Measurements from ENCODE around the gene HSPA4L. TPM values are rescaled to one million over a fixed set of nuclear protein-coding genes. Genes with fewer than 3 reads are reported as not detected.

HSPA4L gene
- 10 to 100 TPM in 1 of 2 donors, 1 to 10 TPM in 1; 4.4 to 11.6 TPM for polyA plus RNA-seq

DNA sequence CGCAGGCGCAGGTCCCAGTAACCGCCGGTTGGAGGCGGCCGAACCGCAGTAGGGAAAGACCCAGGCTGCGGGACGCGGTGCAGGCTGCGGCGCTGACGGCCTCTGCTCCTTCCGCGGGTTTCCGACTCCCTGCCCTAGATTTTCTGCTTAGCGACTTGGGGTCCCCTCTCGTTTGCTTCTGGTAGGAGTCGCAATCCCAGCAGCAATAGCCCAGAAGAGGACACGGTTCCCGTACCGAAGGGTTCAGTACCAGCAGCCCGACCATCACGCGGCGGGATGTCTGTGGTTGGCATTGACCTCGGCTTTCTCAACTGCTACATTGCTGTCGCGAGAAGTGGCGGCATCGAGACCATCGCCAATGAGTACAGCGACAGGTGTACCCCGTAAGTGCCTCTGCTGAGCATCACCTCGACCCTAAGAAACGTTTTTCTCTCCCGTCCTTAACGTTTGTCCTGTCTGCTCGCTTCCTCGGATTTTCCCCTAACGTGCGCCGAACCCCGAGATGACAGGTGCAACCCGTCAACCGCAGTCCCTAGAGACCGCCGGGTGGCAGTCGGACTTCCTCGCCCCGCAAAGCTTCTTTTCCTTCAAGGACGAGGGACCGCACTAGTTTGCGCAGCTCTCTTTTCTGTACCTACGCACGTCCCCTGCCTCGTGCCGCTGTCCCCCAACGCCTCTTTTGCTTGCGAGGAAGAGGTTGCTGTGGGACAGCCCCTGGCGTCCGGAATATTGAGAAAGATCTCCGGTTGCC lies at the start of gene HSPA4L:
Gene HSPA4L (plus strand): TSS at position 48 of the 751 bp plus-strand sequence. CDS start 229 bp downstream, at position 277.
- H3K4me3 ChIP-seq (ENCODE audit: low read depth in 1 of 2, low read length in 2 of 2): peak within 1 kb of the TSS; percentile 71 to 80
- 0% methylated on average over 62 to 63 of the region's 63 CpGs for WGBS, 2 donors
- no peaks in the 10 kb centered on the region for H3K4me1 ChIP-seq (ENCODE audit: control insufficient read depth in 2 of 2, insufficient read depth in 2 of 2, low read length in 1 of 2)
- H3K9me3 ChIP-seq (ENCODE audit: control insufficient read depth in 2 of 2, insufficient read depth in 1 of 2, low read depth in 1 of 2, low read length in 1 of 2): no peaks in the 10 kb centered on the region
- H3K36me3 ChIP-seq (ENCODE audit: control insufficient read depth in 2 of 2, insufficient read depth in 2 of 2, low read length in 1 of 2): no peaks in the 10 kb centered on the region
- H3K27me3 ChIP-seq (ENCODE audit: control insufficient read depth in 1 of 2, insufficient read depth in 2 of 2, low read length in 2 of 2): no peaks in the 10 kb centered on the region
- H3K27ac ChIP-seq (ENCODE audit: low read depth in 2 of 2, low read length in 1 of 2): peak within 1 kb of the TSS; percentile 80 to 96

DNA sequence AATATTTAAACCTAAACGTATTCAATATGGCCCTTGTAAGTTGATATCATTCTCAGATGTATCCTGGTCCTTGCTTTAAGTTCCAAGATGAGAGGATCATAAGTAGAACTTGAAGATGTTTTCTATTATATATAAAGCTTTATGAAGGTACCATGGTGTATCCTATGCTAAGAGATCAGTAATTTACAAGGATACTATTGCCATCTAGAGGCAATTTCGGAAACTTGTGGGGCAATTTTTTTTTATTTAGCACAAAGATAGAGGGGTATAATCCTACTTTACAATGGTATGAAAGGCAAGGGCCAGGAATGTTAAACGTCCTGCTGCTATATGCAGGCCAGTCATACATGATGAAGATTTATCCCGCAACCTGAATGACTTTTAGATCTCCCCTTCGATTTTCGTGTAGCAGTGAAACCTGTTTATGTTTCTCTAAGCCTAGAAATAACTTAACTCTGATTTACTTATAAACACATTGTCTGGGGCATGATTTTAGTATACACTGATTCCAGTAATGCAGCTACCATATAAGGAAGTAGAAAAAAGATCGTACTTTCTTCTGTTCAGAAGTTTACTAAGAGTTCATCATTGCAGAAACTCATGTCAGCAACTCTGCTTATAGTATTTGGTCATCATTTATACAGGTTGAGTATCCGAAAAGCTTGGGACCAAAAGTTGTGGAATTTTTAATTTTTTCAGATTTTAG lies 49.3 kb upstream of the HSPA4L start:
- H3K27me3 ChIP-seq (ENCODE audit: control insufficient read depth in 1 of 2, insufficient read depth in 2 of 2, low read length in 2 of 2): no peaks in the 10 kb centered on the region
- H3K4me1 ChIP-seq (ENCODE audit: control insufficient read depth in 2 of 2, insufficient read depth in 2 of 2, low read length in 1 of 2): no peaks in the 10 kb centered on the region
- WGBS, 2 donors: 15 to 18% methylated on average over 8 of the region's 8 CpGs
- H3K36me3 ChIP-seq (ENCODE audit: control insufficient read depth in 2 of 2, insufficient read depth in 2 of 2, low read length in 1 of 2): no peaks in the 10 kb centered on the region
- H3K27ac ChIP-seq (ENCODE audit: low read depth in 2 of 2, low read length in 1 of 2): no peak overlapping the region
- no peaks in the 10 kb centered on the region for H3K9me3 ChIP-seq (ENCODE audit: control insufficient read depth in 2 of 2, insufficient read depth in 1 of 2, low read depth in 1 of 2, low read length in 1 of 2)
- no peak overlapping the region for H3K4me3 ChIP-seq (ENCODE audit: low read depth in 1 of 2, low read length in 2 of 2)

GRCh38 chr4:127734976-127735375 lies 47.1 kb upstream of the HSPA4L start:
- no peak overlapping the region for H3K27ac ChIP-seq (ENCODE audit: low read depth in 2 of 2, low read length in 1 of 2)
- H3K4me1 ChIP-seq (ENCODE audit: control insufficient read depth in 2 of 2, insufficient read depth in 2 of 2, low read length in 1 of 2): no peaks in the 10 kb centered on the region
- no peaks in the 10 kb centered on the region for H3K9me3 ChIP-seq (ENCODE audit: control insufficient read depth in 2 of 2, insufficient read depth in 1 of 2, low read depth in 1 of 2, low read length in 1 of 2)
- no peak overlapping the region for H3K4me3 ChIP-seq (ENCODE audit: low read depth in 1 of 2, low read length in 2 of 2)
- WGBS, 2 donors: 77 to 88% methylated on average over 2 of the region's 2 CpGs
- H3K36me3 ChIP-seq (ENCODE audit: control insufficient read depth in 2 of 2, insufficient read depth in 2 of 2, low read length in 1 of 2): no peaks in the 10 kb centered on the region
- no peaks in the 10 kb centered on the region for H3K27me3 ChIP-seq (ENCODE audit: control insufficient read depth in 1 of 2, insufficient read depth in 2 of 2, low read length in 2 of 2)

- no peak overlapping the region for H3K27ac ChIP-seq (ENCODE audit: low read depth in 2 of 2, low read length in 1 of 2)
- no peaks in the 10 kb centered on the region for H3K4me1 ChIP-seq (ENCODE audit: control insufficient read depth in 2 of 2, insufficient read depth in 2 of 2, low read length in 1 of 2)
- H3K4me3 ChIP-seq (ENCODE audit: low read depth in 1 of 2, low read length in 2 of 2): no peak overlapping the region
- peaks cover 0 to 4% of the 10 kb centered on the region in 2 donors for H3K9me3 ChIP-seq (ENCODE audit: control insufficient read depth in 2 of 2, insufficient read depth in 1 of 2, low read depth in 1 of 2, low read length in 1 of 2)
- H3K27me3 ChIP-seq (ENCODE audit: control insufficient read depth in 1 of 2, insufficient read depth in 2 of 2, low read length in 2 of 2): no peaks in the 10 kb centered on the region
- 48 to 60% methylated on average over 4 of the region's 4 CpGs for WGBS, 2 donors
- no peaks in the 10 kb centered on the region for H3K36me3 ChIP-seq (ENCODE audit: control insufficient read depth in 2 of 2, insufficient read depth in 2 of 2, low read length in 1 of 2)
Observed at GRCh38 chr4:127737295-127737694, 44.8 kb upstream of the HSPA4L start.

DNA sequence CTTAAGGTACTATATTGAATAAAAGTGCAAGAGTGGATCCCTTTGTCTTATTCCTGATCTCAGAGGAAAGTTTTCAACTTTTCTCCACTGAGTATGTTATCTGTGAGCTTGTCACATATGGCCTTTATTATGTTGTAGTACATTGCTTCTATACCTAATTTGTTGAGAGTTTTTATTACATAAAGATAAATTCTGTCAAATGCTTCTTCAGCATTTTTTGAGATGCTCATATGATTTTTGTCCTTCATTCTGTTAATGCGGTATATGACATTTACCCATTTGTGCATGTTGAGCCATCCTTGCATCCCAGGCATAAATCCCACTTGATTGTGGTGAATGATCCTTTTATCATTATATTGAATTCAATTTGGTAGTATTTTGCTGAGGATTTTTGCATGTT lies 40.9 kb upstream of the HSPA4L start:
- peaks cover 0 to 4% of the 10 kb centered on the region in 2 donors for H3K9me3 ChIP-seq (ENCODE audit: control insufficient read depth in 2 of 2, insufficient read depth in 1 of 2, low read depth in 1 of 2, low read length in 1 of 2)
- no peaks in the 10 kb centered on the region for H3K27me3 ChIP-seq (ENCODE audit: control insufficient read depth in 1 of 2, insufficient read depth in 2 of 2, low read length in 2 of 2)
- H3K36me3 ChIP-seq (ENCODE audit: control insufficient read depth in 2 of 2, insufficient read depth in 2 of 2, low read length in 1 of 2): no peaks in the 10 kb centered on the region
- H3K27ac ChIP-seq (ENCODE audit: low read depth in 2 of 2, low read length in 1 of 2): no peak overlapping the region
- no peaks in the 10 kb centered on the region for H3K4me1 ChIP-seq (ENCODE audit: control insufficient read depth in 2 of 2, insufficient read depth in 2 of 2, low read length in 1 of 2)
- WGBS, 2 donors: 97% methylated on average over 1 of the region's 1 CpG
- no peak overlapping the region for H3K4me3 ChIP-seq (ENCODE audit: low read depth in 1 of 2, low read length in 2 of 2)

DNA sequence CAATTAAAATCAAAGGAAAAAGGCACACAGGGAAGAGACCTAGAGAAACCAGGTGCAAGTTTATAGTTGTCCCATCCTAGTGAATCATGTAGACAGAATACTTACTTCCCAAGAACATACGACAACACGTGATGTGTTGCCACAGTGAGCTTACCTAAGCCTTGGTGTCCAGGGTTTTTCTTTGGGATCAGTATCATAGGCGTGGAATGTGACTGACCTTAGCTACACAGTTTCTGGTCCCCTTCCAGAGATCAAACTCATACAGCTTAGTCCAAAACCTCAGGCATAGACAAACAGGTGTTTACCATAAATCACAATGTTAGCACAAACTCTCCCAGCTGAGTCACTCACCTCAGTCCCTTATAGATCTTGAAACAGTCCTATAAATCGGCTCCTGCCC lies 34.2 kb upstream of the HSPA4L start:
- Histone ChIP-seq H3K4me1 (ENCODE audit: control insufficient read depth in 2 of 2, insufficient read depth in 2 of 2, low read length in 1 of 2) (no peaks in the 10 kb centered on the region), H3K9me3 (ENCODE audit: control insufficient read depth in 2 of 2, insufficient read depth in 1 of 2, low read depth in 1 of 2, low read length in 1 of 2) (no peaks in the 10 kb centered on the region), H3K27ac (ENCODE audit: low read depth in 2 of 2, low read length in 1 of 2) (no peak overlapping the region), H3K4me3 (ENCODE audit: low read depth in 1 of 2, low read length in 2 of 2) (no peak overlapping the region), H3K36me3 (ENCODE audit: control insufficient read depth in 2 of 2, insufficient read depth in 2 of 2, low read length in 1 of 2) (no peaks in the 10 kb centered on the region), H3K27me3 (ENCODE audit: control insufficient read depth in 1 of 2, insufficient read depth in 2 of 2, low read length in 2 of 2) (no peaks in the 10 kb centered on the region)
- WGBS, 2 donors: 85 to 89% methylated on average over 4 of the region's 4 CpGs

GRCh38 chr4:127748957-127749356 lies 33.2 kb upstream of the HSPA4L start:
- WGBS, 2 donors: 85 to 89% methylated on average over 2 of the region's 2 CpGs
- no peaks in the 10 kb centered on the region for H3K36me3 ChIP-seq (ENCODE audit: control insufficient read depth in 2 of 2, insufficient read depth in 2 of 2, low read length in 1 of 2)

GRCh38 chr4:127756906-127757305 lies 25.2 kb upstream of the HSPA4L start:
- Histone ChIP-seq H3K27me3 (ENCODE audit: control insufficient read depth in 1 of 2, insufficient read depth in 2 of 2, low read length in 2 of 2) (no peaks in the 10 kb centered on the region), H3K9me3 (ENCODE audit: control insufficient read depth in 2 of 2, insufficient read depth in 1 of 2, low read depth in 1 of 2, low read length in 1 of 2) (no peaks in the 10 kb centered on the region), H3K4me1 (ENCODE audit: control insufficient read depth in 2 of 2, insufficient read depth in 2 of 2, low read length in 1 of 2) (no peaks in the 10 kb centered on the region), H3K27ac (ENCODE audit: low read depth in 2 of 2, low read length in 1 of 2) (no peak overlapping the region), H3K36me3 (ENCODE audit: control insufficient read depth in 2 of 2, insufficient read depth in 2 of 2, low read length in 1 of 2) (no peaks in the 10 kb centered on the region), H3K4me3 (ENCODE audit: low read depth in 1 of 2, low read length in 2 of 2) (no peak overlapping the region)
- 74 to 81% methylated on average over 2 of the region's 2 CpGs for whole genome bisulfite sequencing, 2 donors

More at GRCh38 chr4:127748957-127749356, 33.2 kb upstream of the HSPA4L start:
- no peak overlapping the region for H3K27ac ChIP-seq (ENCODE audit: low read depth in 2 of 2, low read length in 1 of 2)
- H3K9me3 ChIP-seq (ENCODE audit: control insufficient read depth in 2 of 2, insufficient read depth in 1 of 2, low read depth in 1 of 2, low read length in 1 of 2): no peaks in the 10 kb centered on the region
- H3K4me1 ChIP-seq (ENCODE audit: control insufficient read depth in 2 of 2, insufficient read depth in 2 of 2, low read length in 1 of 2): no peaks in the 10 kb centered on the region
- no peaks in the 10 kb centered on the region for H3K27me3 ChIP-seq (ENCODE audit: control insufficient read depth in 1 of 2, insufficient read depth in 2 of 2, low read length in 2 of 2)
- no peak overlapping the region for H3K4me3 ChIP-seq (ENCODE audit: low read depth in 1 of 2, low read length in 2 of 2)

DNA sequence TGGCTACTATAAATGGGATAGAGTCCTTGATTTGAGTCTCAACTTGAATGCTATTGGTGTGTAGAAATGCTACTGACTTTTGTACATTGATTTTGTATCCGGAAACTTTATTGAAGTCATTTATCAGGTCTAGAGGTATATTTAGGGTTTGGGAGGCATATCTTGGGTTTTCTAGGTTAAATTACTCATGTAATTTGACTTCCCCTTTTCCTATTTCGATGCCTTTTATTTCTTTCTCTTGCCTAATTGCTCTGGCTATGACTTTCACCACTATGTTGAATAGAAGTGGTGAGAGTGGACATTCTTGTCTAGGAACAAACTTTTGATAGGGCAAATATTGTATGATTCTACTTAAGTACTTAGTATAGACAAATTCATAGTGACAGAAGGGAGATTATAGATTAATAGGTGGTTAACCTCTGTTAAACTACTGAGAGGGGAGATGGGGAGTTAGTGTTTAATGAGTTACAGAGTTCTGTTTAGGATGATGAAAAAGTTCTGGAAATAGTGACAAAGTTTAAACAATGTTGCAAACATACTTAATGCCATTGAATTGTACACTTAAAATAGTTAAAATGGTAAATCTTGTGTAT lies 22.8 kb upstream of the HSPA4L start:
- no peak overlapping the region for H3K4me3 ChIP-seq (ENCODE audit: low read depth in 1 of 2, low read length in 2 of 2)
- no peaks in the 10 kb centered on the region for H3K4me1 ChIP-seq (ENCODE audit: control insufficient read depth in 2 of 2, insufficient read depth in 2 of 2, low read length in 1 of 2)
- H3K9me3 ChIP-seq (ENCODE audit: control insufficient read depth in 2 of 2, insufficient read depth in 1 of 2, low read depth in 1 of 2, low read length in 1 of 2): no peaks in the 10 kb centered on the region
- WGBS, 2 donors: 78 to 79% methylated on average over 2 of the region's 2 CpGs
- no peak overlapping the region for H3K27ac ChIP-seq (ENCODE audit: low read depth in 2 of 2, low read length in 1 of 2)
- H3K36me3 ChIP-seq (ENCODE audit: control insufficient read depth in 2 of 2, insufficient read depth in 2 of 2, low read length in 1 of 2): no peaks in the 10 kb centered on the region
- no peaks in the 10 kb centered on the region for H3K27me3 ChIP-seq (ENCODE audit: control insufficient read depth in 1 of 2, insufficient read depth in 2 of 2, low read length in 2 of 2)

Measured in esophagus (tissue), 2 donors.